Peyer's patch (tissue), 4 donors: ENCODE measurements around the gene P2RX6.

Experiments
- CTCF ChIP-seq, 6 experiments: fragments of 450-650 bp in 4 of 6; fragments of 200-600 bp in 2 of 6; sonication (generic) in 1 of 6; IDR thresholded peaks; one replicate each; pipeline ENCODE4 v1.5.1; 2017 to 2019; ENCODE audit warnings: antibody characterized with exemption in 6 of 6, mild to moderate bottlenecking in 3 of 6, moderate library complexity in 1 of 6
- POLR2A ChIP-seq, 2 donors: fragments of 450-650 bp; IDR thresholded peaks; one replicate each; pipeline ENCODE4 v1.5.1; 2017; ENCODE audit warnings: antibody characterized with exemption in 2 of 2, mild to moderate bottlenecking in 2 of 2, moderate library complexity in 2 of 2

DNA sequence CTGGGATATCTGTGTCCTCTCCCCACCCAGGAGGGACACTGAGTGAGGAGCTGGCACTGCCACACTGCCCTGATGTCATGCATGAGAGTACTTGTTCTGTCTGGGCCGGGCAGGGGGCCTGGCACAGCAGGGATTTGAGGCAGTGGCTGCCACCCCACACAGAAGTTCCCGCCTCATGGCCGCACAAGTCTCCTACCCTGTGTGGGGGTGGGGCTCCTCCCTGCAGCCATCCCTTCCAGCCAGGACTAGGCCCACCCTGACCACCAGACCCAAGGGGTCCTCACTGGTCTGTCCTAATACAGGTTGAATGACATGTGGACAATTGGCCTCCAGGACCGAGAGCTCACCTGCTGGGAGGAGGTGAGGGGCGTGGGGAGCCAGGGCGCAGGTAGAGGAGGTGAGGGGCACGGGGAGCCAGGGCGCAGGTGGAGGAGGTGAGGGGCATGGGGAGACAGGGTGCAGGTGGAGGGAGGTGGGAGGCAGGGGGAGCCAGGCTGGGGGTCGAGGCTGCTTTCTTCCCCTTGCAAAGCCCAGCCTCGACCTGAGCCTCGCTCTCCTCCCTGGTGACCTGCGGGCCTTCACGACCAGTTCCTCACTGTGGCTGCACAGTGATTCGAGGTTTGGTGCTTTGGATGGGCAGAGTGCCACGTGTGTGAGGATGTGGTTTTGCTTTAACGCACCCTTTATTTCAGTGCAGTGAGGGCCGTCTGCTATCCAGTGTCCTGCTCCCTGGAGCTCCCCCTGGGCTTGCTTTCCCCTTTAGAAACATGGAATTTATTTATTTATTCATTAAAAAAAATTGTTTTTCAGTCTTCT is 25.4 kb upstream of the P2RX6 start:
- no peak for TF ChIP-seq POLR2A (IDR thresholded peaks at IDR 0.05)
- no peak for TF ChIP-seq CTCF (IDR thresholded peaks at IDR 0.05)
